GM23338 (cell line): ENCODE results near the gene C1QTNF8. TPM values are rescaled to one million over a fixed set of nuclear protein-coding genes. Genes with fewer than 3 reads are reported as not detected.

ENCODE experiments used
- ATAC-seq: fragments of 200-7000 bp; cut with Tn5 transposase; 3 replicates; pipeline ENCODE4 v1.9.1; 2020
- DNase-seq: peaks from one replicate; pipeline ENCODE4 v3.0.0-alpha.2; 2015; ENCODE audit warnings: low spot score
- H2AFZ ChIP-seq: fragments of 200-600 bp; sonication (generic); 2 replicates; pipeline ENCODE4 v1.8.0; 2016; ENCODE audit warnings: antibody characterized with exemption, mild to moderate bottlenecking, moderate library complexity
- H3F3A ChIP-seq: fragments of 200-600 bp; sonication (generic); replicated peaks from 2 replicates; pipeline ENCODE4 v1.8.0; 2017; ENCODE audit warnings: antibody characterized with exemption, mixed run types, low read depth
- H3K27ac ChIP-seq: fragments of 200-600 bp; sonication (generic); 2 replicates; pipeline ENCODE4 v1.6.1; 2016; ENCODE audit warnings: low read depth
- H3K27me3 ChIP-seq: fragments of 200-600 bp; sonication (generic); 2 replicates; pipeline ENCODE4 v1.8.0; 2016; ENCODE audit warnings: mild to moderate bottlenecking, mixed run types, moderate library complexity; ENCODE audit not compliant: insufficient read depth
- H3K36me3 ChIP-seq: fragments of 200-600 bp; sonication (generic); 2 replicates; pipeline ENCODE4 v1.8.0; 2016; ENCODE audit warnings: mild to moderate bottlenecking; ENCODE audit not compliant: insufficient read depth
- H3K4me1 ChIP-seq: fragments of 200-600 bp; sonication (generic); 2 replicates; pipeline ENCODE4 v1.8.0; 2016; ENCODE audit warnings: mild to moderate bottlenecking, moderate library complexity; ENCODE audit not compliant: insufficient read depth
- H3K4me2 ChIP-seq: fragments of 200-600 bp; sonication (generic); 2 replicates; pipeline ENCODE4 v1.7.1; 2017; ENCODE audit warnings: mixed run types
- H3K4me3 ChIP-seq: fragments of 200-600 bp; sonication (generic); 2 replicates; pipeline ENCODE4 v1.6.1; 2016; ENCODE audit warnings: mixed run types
- H3K79me2 ChIP-seq: fragments of 200-600 bp; sonication (generic); replicated peaks from 2 replicates; pipeline ENCODE4 v1.8.0; 2017; ENCODE audit warnings: mild to moderate bottlenecking; ENCODE audit not compliant: insufficient read depth
- H3K9me2 ChIP-seq: fragments of 200-600 bp; sonication (generic); 2 replicates; pipeline ENCODE4 v1.8.0; 2017; ENCODE audit not compliant: insufficient read depth
- H4K20me1 ChIP-seq: fragments of 200-600 bp; sonication (generic); replicated peaks from 2 replicates; pipeline ENCODE4 v1.8.0; 2017; ENCODE audit warnings: mild to moderate bottlenecking; ENCODE audit not compliant: insufficient read depth
- H3K27ac Mint-ChIP-seq: 2 replicates; pipeline ENCODE4 v1.8.0; 2020; ENCODE audit warnings: inconsistent platforms, mild to moderate bottlenecking, moderate library complexity, mixed read lengths
- H3K27me3 Mint-ChIP-seq: 3 replicates; pipeline ENCODE4 v1.8.0; 2022; ENCODE audit warnings: low read depth, mild to moderate bottlenecking, moderate library complexity, mixed read lengths, inconsistent platforms; ENCODE audit not compliant: insufficient read depth, poor library complexity
- H3K36me3 Mint-ChIP-seq: 3 replicates; pipeline ENCODE4 v1.8.0; 2021; ENCODE audit warnings: low read depth, mild to moderate bottlenecking, inconsistent platforms, moderate library complexity, mixed read lengths
- H3K4me1 Mint-ChIP-seq: 3 replicates; pipeline ENCODE4 v1.8.0; 2020; ENCODE audit warnings: mild to moderate bottlenecking, inconsistent platforms, mixed read lengths
- H3K4me3 Mint-ChIP-seq: 3 replicates; pipeline ENCODE4 v1.8.0; 2021; ENCODE audit warnings: moderate library complexity, mild to moderate bottlenecking, inconsistent platforms, mixed read lengths
- H3K9me3 Mint-ChIP-seq: 3 replicates; pipeline ENCODE4 v1.8.0; 2020; ENCODE audit warnings: moderate library complexity, mild to moderate bottlenecking, inconsistent platforms, mixed read lengths
- CREB1 ChIP-seq: fragments of 250-450 bp; sonication (Bioruptor Pico); IDR thresholded peaks from 2 replicates; pipeline ENCODE4 v1.5.0; 2020; ENCODE audit warnings: low read depth, mild to moderate bottlenecking, moderate library complexity
- CTCF ChIP-seq, 2 experiments: fragments of 200-600 bp in 1 of 2; sonication (generic) in 1 of 2; conservative IDR thresholded peaks; 2 replicates each; pipeline versions ENCODE4 v1.5.1 to v1.6.1; 2016 to 2017; ENCODE audit warnings: antibody characterized with exemption in 2 of 2, low read depth in 2 of 2, mild to moderate bottlenecking in 2 of 2, moderate library complexity in 1 of 2
- EZH2phosphoT487 ChIP-seq: fragments of 200-600 bp; sonication (generic); IDR thresholded peaks from one replicate; pipeline ENCODE4 v1.8.1; 2018; ENCODE audit warnings: antibody characterized with exemption; ENCODE audit not compliant: unreplicated experiment
- POLR2AphosphoS5 ChIP-seq: IDR thresholded peaks from 2 replicates; pipeline ENCODE4 v1.6.1; 2016; ENCODE audit warnings: antibody characterized with exemption, low read depth
- ZNF462 ChIP-seq: fragments of 250-450 bp; sonication (Bioruptor Pico); IDR thresholded peaks from 2 replicates; pipeline ENCODE4 v1.5.0; 2020; ENCODE audit warnings: mild to moderate bottlenecking, moderate library complexity
- polyA plus RNA-seq: library from polyadenylated mRNA; unstranded; fragments of >200 nt; fragmentation: Nextera tagmentation; extraction: Ambion mirVana; gene quantifications from 2 replicates; pipeline ENCODE4 v1.2.1, GENCODE V29; 2016
- total RNA-seq: library from RNA; depleted of rRNA; stranded (reverse); fragments of >200 nt; shearing (Covaris generic); gene quantifications from 2 replicates; pipeline ENCODE4 v1.2.3, GENCODE V29; 2014
- TF ChIP-seq, protein P1 (sequence below): IDR thresholded peaks from 2 replicates; pipeline ENCODE4 v1.6.1; 2016; ENCODE audit warnings: antibody characterized with exemption

The C1QTNF8 gene
- total and polyA plus RNA-seq, 2 experiments from 2014 or later: not detected

DNA sequence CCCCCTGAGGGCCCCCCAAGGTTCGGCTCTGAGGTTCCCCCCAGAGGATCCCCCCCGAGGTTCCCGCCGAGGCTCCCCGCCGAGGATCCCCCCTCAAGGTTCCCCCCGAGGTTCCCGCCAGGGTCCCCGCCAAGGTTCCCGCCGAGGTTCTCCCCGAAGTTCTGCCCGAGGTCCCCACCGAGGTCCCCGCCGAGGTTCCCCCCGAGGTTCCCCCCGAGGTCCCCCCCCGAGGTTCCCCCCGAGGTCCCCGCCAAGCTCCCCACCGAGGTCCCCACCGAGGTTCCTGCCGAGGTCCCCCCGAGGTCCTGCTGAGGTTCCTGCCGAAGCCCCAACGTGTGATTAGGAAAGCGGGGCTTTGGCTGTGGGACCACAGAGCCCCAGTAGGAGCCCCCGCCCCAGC, 55.7 kb downstream of the C1QTNF8 start (continued):
- no peak for TF ChIP-seq ZNF462 (CRISPR knock-in tag)
- TF ChIP-seq EZH2phosphoT487: no peak

DNA sequence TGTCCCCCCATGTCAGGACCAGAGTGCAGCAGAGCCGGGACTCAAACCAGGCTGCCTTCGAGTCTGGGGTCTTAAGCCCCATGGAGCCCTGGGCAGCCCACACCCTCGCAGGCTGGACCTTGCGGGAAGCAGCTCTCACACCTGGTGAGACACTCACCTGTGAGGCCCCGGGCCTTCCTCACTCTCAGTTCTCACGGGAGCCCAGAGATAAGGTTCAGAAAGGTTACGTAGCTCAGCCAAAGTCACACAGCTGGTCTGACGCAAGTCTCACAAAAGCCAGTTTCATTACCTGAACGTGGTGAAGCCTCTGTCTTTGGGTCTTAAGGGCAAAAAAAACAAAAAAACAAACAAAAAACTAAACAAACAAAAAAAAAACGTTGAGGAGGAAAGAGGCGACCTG, 56.3 kb downstream of the C1QTNF8 start:
- H3K36me3 ChIP-seq: no peaks in the 10 kb centered on the region
- no peak overlapping the region for H3K4me3 Mint-ChIP-seq
- H3K4me1 ChIP-seq: no peaks in the 10 kb centered on the region
- no peak overlapping the region for H3K4me2 ChIP-seq
- no peaks in the 10 kb centered on the region for H3F3A ChIP-seq
- no peak for DNase-seq
- H3K4me1 Mint-ChIP-seq: no peaks in the 10 kb centered on the region; the same call in 2 of the 3 replicates
- H3K27me3 ChIP-seq: no peaks in the 10 kb centered on the region
- peaks cover 3% of the 10 kb centered on the region for H3K9me3 Mint-ChIP-seq
- H3K79me2 ChIP-seq: no peaks in the 10 kb centered on the region
- H3K4me3 ChIP-seq: no peak overlapping the region
- H3K27me3 Mint-ChIP-seq: peaks cover 5% of the 10 kb centered on the region
- no peak for TF ChIP-seq CREB1 (CRISPR knock-in tag)
- no peak for TF ChIP-seq ZNF462 (CRISPR knock-in tag)
- TF ChIP-seq, protein P1, sequence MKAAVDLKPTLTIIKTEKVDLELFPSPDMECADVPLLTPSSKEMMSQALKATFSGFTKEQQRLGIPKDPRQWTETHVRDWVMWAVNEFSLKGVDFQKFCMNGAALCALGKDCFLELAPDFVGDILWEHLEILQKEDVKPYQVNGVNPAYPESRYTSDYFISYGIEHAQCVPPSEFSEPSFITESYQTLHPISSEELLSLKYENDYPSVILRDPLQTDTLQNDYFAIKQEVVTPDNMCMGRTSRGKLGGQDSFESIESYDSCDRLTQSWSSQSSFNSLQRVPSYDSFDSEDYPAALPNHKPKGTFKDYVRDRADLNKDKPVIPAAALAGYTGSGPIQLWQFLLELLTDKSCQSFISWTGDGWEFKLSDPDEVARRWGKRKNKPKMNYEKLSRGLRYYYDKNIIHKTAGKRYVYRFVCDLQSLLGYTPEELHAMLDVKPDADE: no peak
- no peak for TF ChIP-seq POLR2AphosphoS5
- TF ChIP-seq CTCF (conservative IDR thresholded peaks at IDR 0.05; ENCODE audit: low read depth in 2 of 2): no peak
- peaks cover 3% of the 10 kb centered on the region; the same call in 1 of the 3 replicates for H3K36me3 Mint-ChIP-seq
- H3K27ac ChIP-seq: no peak overlapping the region
- no peak overlapping the region for H2AFZ ChIP-seq
- no peak for ATAC-seq
- no peaks in the 10 kb centered on the region for H3K9me2 ChIP-seq
- no peaks in the 10 kb centered on the region for H4K20me1 ChIP-seq
- no peak overlapping the region for H3K27ac Mint-ChIP-seq
